Eye (tissue), 1 donor: ENCODE measurements around the gene EIF2B1.
"Not testable (repeated sequence)": the region's sequence is repeated elsewhere in the genome, so short reads cannot be mapped to it uniquely, and the experiment has no call there.

ENCODE experiments used
- DNase-seq: peaks from one replicate; pipeline ENCODE4 v3.0.0-alpha.2; 2015

The EIF2B1 gene

DNA sequence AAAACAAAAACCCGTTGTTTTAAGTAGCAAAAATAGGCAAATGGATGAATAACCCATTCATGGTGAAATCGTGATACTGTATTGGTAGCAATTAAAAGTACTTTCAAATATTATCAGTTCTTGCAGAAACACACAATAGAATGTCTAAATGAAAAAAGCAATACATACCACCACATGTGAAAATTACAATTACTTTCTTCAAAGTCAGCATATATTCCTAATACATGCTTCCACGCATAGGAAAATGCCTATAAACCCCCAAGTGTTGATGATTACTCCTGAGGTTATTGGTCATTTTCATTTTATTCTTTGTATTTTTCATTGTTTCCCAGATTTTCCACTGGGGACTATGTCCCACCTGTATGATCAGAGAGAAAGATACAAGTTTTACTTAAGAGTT lies 16.3 kb downstream of the EIF2B1 start:
- no peak for DNase-seq

GRCh38 chr12:123614531-123614930 lies 19.0 kb downstream of the EIF2B1 start:
- no peak for DNase-seq

- DNase-seq: no peak
Observed at GRCh38 chr12:123614110-123614509, 19.4 kb downstream of the EIF2B1 start.

- DNase-seq: no peak
Observed at GRCh38 chr12:123608182-123608581, 25.3 kb downstream of the EIF2B1 start.

DNA sequence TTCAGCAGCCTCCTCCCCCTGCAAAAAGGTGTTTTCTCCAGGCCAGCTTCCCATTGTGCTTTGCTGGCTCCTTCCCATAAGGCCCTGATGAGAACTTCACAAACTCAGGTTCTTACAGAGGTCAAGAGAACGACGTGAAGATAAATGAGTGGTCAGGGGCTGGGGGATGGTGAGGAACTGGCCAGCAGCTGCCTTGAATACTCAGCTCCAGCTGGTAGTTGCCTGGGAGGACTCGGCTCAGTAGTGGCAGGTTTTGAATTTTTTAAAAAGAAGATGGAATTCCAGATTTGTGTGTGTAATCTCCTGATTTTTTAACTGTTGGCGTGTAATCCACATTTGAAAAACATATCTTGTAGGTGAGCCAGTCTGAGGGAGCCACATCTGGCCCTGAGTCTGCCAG lies 25.7 kb downstream of the EIF2B1 start:
- DNase-seq: no peak

DNA sequence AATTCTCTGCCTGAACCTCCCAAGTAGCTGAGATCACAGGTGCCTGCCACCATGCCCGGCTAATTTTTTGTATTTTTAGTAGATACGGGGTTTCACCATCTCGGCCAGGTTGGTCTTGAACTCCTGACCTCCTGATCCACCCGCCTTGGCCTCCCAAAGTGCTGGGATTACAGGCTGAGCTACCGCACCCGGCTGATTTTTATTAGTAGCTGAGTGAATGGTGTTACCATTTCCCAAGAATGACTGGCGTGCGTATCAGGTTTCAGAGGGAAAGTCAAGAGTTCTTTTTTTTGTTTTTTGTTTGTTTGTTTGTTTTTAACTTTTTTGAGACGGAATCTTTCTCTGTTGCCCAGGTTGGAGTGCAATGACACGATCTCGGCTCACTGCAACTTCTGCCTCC lies 30.0 kb downstream of the EIF2B1 start:
- DNase-seq: not testable (repeated sequence)

GRCh38 chr12:123602651-123603195 lies 30.8 kb downstream of the EIF2B1 start:
- no peak for DNase-seq

DNA sequence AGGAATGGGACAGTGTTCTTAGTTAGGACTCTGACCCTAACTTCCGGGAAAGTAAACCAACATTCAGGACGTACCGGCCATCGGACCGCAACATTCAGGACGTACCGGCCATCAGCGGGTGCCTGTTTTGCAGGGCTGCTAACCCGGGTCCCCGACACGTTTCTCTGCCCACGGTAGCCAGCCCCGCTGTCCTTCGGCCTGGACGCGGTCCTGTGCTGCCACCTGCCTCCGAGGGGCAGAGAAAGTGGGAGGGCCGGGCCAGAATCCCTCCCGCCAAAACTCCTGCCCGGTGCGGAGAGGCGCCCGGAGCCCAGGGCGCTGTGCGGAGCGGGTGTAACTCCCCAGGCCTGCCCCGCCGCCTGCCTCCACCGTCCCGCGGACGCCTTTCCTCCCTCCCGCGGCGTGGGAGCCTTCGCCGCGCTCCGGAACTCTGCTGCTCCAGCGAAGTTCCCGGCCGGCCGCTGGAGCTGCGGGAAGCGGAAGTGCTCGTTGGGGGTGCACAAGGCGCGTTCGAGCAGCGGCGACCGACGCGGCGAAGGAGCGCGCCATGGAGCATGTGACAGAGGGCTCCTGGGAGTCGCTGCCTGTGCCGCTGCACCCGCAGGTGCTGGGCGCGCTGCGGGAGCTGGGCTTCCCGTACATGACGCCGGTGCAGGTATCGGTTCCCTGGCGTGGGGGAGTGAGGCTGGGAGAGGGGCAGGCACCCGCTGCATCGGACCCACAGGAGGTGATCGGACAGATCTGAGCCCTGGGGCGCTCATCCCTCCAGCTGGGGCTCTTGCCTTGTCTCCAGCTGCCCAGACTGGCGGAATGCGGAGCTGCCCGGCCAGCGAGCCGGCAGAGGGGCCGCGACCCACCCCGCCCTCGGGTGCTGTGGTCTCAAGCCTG lies 31.6 kb downstream of the EIF2B1 start, which contains the start of gene DDX55:
DDX55 (plus strand) TSS at position 498 of the 888 bp plus-strand sequence; CDS start at position 548, 50 bp downstream.
- peak; percentile 94 for DNase-seq

DNA sequence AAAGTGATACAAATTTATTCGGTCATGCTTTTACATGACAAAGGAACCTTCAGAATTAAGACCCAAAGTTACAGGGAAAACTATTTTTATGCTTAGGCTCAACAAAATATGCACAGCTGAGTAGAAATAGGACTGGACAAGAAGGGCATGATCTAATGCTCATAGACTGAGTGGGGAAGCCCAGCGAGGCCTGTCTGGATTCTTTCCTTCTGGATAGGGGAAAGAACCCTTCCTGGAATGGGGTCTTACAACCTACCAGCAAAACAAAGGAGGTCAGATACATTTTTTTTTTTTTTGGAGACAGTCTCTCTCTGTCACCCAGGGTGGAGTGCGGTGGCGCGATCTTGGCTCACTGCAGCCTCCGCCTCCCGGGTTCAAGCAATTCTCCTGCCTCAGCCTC lies 33.8 kb downstream of the EIF2B1 start:
- DNase-seq: no peak

- DNase-seq: no peak
Observed at GRCh38 chr12:123599310-123599709, 34.2 kb downstream of the EIF2B1 start.

DNA sequence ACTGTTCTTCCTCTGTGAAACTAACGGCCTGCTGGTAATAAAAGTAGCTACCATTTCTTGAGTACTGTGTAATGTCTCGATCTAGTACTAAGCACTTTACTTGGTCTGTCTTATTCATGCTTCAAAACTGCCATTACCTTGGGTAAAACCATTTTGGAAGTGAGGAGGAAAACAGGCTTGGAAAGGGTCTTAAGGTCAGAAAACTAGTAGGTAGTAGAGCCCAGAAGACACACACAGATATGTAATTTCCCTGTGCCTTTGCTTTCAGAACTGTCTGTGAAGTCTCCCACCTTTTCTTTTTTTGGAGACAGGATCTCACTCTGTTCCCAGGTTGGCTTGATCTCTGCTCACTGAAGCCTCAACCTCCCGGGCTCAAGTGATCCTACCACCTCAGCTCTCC lies 35.0 kb downstream of the EIF2B1 start:
- DNase-seq: no peak

DNA sequence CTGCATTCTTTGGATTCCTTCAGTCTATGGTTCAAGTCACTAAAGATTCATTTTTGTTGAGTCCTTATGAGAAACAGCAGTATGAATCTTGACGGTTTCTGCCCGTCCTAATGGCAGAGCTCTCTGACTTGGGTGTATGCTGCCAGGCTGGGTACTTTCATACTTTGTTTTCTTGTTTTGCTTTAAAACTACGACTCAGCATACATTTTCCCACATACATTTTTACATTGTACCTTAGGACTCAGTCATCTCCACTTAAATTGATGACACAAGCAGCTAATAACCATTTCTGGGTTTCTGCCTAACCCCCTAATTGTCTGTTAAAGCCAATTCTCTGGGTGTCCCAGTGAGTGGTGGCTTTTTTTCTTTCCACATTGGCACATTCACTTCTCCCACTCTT lies 36.4 kb downstream of the EIF2B1 start:
- no peak for DNase-seq

- DNase-seq: no peak
Observed at GRCh38 chr12:123595729-123596128, 37.8 kb downstream of the EIF2B1 start.

GRCh38 chr12:123591702-123592481 lies 41.6 kb downstream of the EIF2B1 start:
- DNase-seq: no peak

GRCh38 chr12:123580772-123581171 lies 52.7 kb downstream of the EIF2B1 start:
- no peak for DNase-seq

DNA sequence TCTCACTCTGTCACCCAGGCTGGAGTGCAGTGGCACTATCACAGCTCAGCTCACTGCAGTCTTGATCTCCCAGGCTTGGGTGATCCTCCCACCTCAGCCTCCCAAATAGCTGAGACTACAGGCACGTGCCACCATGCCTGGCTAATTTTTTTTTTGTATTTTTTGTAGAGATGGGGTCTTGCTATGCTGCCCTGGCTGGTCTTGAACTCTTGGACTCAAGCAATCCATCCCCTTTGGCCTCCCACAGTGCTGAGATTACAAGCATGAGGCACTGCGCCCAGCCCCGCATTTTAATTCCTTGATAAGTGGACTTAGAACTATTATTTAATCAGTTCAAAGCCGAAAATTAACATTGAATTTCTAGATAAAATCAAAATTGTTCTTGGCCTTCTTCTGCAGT lies 54.7 kb downstream of the EIF2B1 start:
- DNase-seq: not testable (repeated sequence)

DNA sequence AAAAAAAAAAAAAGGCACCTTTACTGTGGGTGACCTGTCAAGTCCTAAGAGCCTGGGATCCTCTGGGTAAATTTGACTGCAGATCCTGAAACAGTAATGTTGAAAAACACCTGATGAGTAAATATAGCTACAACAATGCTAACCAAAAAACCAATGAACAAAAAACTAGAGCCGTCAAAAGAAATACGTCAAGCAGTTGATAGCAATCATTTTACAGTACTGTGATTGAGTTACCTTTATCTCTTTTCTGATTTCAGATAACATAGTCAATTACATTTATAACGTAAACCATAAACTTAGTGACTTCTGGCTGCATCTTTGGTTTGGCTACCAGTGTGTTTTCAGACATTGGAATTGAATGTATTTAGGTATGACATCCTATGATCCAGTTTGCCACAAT lies 55.2 kb downstream of the EIF2B1 start:
- DNase-seq: no peak

- DNase-seq: no peak
Observed at GRCh38 chr12:123576611-123577010, 56.9 kb downstream of the EIF2B1 start.

- no peak for DNase-seq
Observed at GRCh38 chr12:123573870-123574269, 59.6 kb downstream of the EIF2B1 start.

- no peak for DNase-seq
Observed at GRCh38 chr12:123572391-123572790, 61.1 kb downstream of the EIF2B1 start.

- peak; percentile 58 for DNase-seq
Observed at GRCh38 chr12:123571343-123571813, 62.1 kb downstream of the EIF2B1 start.
